ENCODE data around the gene CIAO3.

The CIAO3 gene

DNA sequence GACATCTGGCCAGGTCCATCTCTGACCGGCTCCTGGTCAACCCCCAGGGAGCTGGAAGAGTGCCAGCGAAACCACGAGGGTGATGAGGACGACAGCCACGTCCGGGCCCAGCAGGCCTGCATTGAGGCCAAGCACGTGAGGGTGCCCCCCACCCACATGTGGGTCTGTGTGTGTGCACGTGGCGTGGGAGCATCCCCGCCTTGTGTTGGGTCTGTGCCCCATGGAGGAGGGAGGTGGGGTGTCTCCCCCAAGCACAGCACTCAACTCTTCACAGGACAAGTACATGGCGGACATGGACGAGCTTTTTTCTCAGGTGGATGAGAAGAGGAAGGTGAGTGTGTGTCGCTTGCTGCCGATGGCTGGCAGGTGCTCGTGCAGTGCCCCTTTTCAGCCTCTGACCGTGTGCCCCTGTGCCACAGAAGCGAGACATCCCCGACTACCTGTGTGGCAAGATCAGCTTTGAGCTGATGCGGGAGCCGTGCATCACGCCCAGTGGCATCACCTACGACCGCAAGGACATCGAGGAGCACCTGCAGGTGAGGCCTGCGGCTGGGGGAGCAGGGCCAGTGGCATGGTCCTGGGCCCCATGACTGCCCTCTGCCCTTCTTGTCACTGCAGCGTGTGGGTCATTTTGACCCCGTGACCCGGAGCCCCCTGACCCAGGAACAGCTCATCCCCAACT lies 58.9 kb downstream of the CIAO3 start (continued):
- TF ChIP-seq ZNF626 (tag by site-specific recombination; IDR thresholded peaks at IDR 0.05) (no peak), ZNF837 (tag by site-specific recombination; IDR thresholded peaks at IDR 0.05) (peak; percentile 97), OVOL3 (tag by site-specific recombination; IDR thresholded peaks at IDR 0.05) (no peak; the same call in 1 of the 2 replicates), ZNF514 (tag by site-specific recombination; IDR thresholded peaks at IDR 0.05) (no peak), ZFHX2 (tag by site-specific recombination; conservative IDR thresholded peaks at IDR 0.05) (peak; percentile 96), ZNF645 (tag by site-specific recombination; IDR thresholded peaks at IDR 0.05) (peak; percentile 36), ZNF133 (tag by site-specific recombination; IDR thresholded peaks at IDR 0.05) (no peak), ZNF530 (tag by site-specific recombination; IDR thresholded peaks at IDR 0.05; ENCODE audit: low read depth) (no peak), ZSCAN23 (tag by site-specific recombination; IDR thresholded peaks at IDR 0.05) (no peak; the same call in 1 of the 2 replicates), TCF7L2 (IDR thresholded peaks at IDR 0.05; ENCODE audit: borderline replicate concordance, low read depth, low read length) (no peak), ZNF571 (tag by site-specific recombination; IDR thresholded peaks at IDR 0.05) (no peak), ZNF335 (tag by site-specific recombination; conservative IDR thresholded peaks at IDR 0.05) (no peak), ZNF114 (tag by site-specific recombination; IDR thresholded peaks at IDR 0.05) (no peak), ZNF791 (tag by site-specific recombination; IDR thresholded peaks at IDR 0.05) (no peak), ZNF561 (tag by site-specific recombination; IDR thresholded peaks at IDR 0.05; ENCODE audit: borderline replicate concordance) (0 out of 2 replicates have a peak, but pooled peaks have one; percentile 54), ZNF398 (tag by site-specific recombination; IDR thresholded peaks at IDR 0.05) (peak; percentile 45), ZNF830 (tag by site-specific recombination; IDR thresholded peaks at IDR 0.05; ENCODE audit: low read depth) (no peak), ZNF10 (tag by site-specific recombination; IDR thresholded peaks at IDR 0.05) (peak; percentile 43), ZNF658 (tag by site-specific recombination; IDR thresholded peaks at IDR 0.05) (no peak), ZNF777 (tag by site-specific recombination; IDR thresholded peaks at IDR 0.05; ENCODE audit: borderline replicate concordance) (no peak), ZBTB10 (tag by site-specific recombination; IDR thresholded peaks at IDR 0.05) (no peak), GLIS2 (tag by site-specific recombination; IDR thresholded peaks at IDR 0.05) (peak; percentile 96), ZEB2 (tag by site-specific recombination; IDR thresholded peaks at IDR 0.05) (peak; percentile 87; the same call in 1 of the 2 replicates), OSR2 (tag by site-specific recombination; IDR thresholded peaks at IDR 0.05) (peak; percentile 75), SCRT1 (tag by site-specific recombination; IDR thresholded peaks at IDR 0.05; ENCODE audit: borderline replicate concordance) (0 out of 2 replicates have a peak, but pooled peaks have one; percentile 15), ZNF302 (tag by site-specific recombination; IDR thresholded peaks at IDR 0.05; ENCODE audit: low read depth) (no peak)
- TF ChIP-seq, protein P1, sequence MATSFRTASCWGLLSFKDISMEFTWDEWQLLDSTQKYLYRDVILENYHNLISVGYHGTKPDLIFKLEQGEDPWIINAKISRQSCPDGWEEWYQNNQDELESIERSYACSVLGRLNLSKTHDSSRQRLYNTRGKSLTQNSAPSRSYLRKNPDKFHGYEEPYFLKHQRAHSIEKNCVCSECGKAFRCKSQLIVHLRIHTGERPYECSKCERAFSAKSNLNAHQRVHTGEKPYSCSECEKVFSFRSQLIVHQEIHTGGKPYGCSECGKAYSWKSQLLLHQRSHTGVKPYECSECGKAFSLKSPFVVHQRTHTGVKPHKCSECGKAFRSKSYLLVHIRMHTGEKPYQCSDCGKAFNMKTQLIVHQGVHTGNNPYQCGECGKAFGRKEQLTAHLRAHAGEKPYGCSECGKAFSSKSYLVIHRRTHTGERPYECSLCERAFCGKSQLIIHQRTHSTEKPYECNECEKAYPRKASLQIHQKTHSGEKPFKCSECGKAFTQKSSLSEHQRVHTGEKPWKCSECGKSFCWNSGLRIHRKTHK (tag by site-specific recombination; IDR thresholded peaks at IDR 0.05): no peak
- TF ChIP-seq, protein P2, sequence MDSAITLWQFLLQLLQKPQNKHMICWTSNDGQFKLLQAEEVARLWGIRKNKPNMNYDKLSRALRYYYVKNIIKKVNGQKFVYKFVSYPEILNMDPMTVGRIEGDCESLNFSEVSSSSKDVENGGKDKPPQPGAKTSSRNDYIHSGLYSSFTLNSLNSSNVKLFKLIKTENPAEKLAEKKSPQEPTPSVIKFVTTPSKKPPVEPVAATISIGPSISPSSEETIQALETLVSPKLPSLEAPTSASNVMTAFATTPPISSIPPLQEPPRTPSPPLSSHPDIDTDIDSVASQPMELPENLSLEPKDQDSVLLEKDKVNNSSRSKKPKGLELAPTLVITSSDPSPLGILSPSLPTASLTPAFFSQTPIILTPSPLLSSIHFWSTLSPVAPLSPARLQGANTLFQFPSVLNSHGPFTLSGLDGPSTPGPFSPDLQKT (IDR thresholded peaks at IDR 0.05; ENCODE audit: borderline replicate concordance, low read depth, low read length): no peak
- TF ChIP-seq, protein P3, sequence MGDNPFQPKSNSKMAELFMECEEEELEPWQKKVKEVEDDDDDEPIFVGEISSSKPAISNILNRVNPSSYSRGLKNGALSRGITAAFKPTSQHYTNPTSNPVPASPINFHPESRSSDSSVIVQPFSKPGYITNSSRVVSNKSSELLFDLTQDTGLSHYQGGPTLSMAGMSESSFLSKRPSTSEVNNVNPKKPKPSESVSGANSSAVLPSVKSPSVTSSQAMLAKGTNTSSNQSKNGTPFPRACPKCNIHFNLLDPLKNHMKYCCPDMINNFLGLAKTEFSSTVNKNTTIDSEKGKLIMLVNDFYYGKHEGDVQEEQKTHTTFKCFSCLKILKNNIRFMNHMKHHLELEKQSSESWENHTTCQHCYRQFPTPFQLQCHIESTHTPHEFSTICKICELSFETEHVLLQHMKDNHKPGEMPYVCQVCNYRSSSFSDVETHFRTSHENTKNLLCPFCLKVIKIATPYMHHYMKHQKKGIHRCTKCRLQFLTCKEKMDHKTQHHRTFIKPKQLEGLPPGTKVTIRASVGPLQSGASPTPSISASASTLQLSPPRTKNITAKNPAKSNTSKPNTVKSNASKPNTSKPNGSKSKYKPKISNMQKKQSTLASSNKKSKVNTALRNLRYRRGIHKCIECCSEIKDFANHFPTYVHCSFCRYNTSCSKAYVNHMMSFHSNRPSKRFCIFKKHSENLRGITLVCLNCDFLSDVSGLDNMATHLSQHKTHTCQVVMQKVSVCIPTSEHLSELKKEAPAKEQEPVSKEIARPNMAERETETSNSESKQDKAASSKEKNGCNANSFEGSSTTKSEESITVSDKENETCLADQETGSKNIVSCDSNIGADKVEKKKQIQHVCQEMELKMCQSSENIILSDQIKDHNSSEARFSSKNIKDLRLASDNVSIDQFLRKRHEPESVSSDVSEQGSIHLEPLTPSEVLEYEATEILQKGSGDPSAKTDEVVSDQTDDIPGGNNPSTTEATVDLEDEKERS (tag by site-specific recombination; IDR thresholded peaks at IDR 0.05): no peak
